Measurements from ENCODE around the gene SERTAD3. TPM values are rescaled to one million over a fixed set of nuclear protein-coding genes. Genes with fewer than 3 reads are reported as not detected.

The SERTAD3 gene
- total and polyA plus RNA-seq, 2 donors (not counting 3 experiments of a cell fraction or from before 2014, with no cell fraction given): 13.3 to 29.9 TPM

- Histone ChIP-seq H3K36me3 (ENCODE audit: control insufficient read depth in 2 of 2, extremely low read depth in 1 of 2, insufficient read depth in 2 of 2, low read length in 2 of 2) (peaks cover 9 to 12% of the 10 kb centered on the region in 2 experiments), H3K27me3 (ENCODE audit: control insufficient read depth in 2 of 2, insufficient read depth in 2 of 2, low read length in 2 of 2) (no peaks in the 10 kb centered on the region), H3K79me2 (ENCODE audit: control insufficient read depth, insufficient read depth, low read length) (peaks cover 29% of the 10 kb centered on the region), H3K27ac (ENCODE audit: insufficient read depth, low read depth, low read length) (peak overlapping the region; percentile 90), H3K9me3 (replicated peaks; ENCODE audit: control insufficient read depth, insufficient read depth, low read length) (no peaks in the 10 kb centered on the region), H3K9ac (replicated peaks; ENCODE audit: extremely low read depth, insufficient read depth, low read length) (peak overlapping the region; percentile 95), H3K4me2 (ENCODE audit: insufficient read depth, low read length) (peak overlapping the region; percentile 72), H2AFZ (ENCODE audit: low read depth, low read length) (peak overlapping the region; percentile 32), H4K20me1 (replicated peaks; ENCODE audit: control insufficient read depth, extremely low read depth, insufficient read depth, low read length) (no peaks in the 10 kb centered on the region), H3K4me3 (replicated peaks in 1 of 3; ENCODE audit: insufficient read depth in 1 of 3, low read depth in 1 of 3, low read length in 3 of 3) (peak overlapping the region; percentile 52 to 98 (median 95)), H3K4me1 (ENCODE audit: control insufficient read depth, extremely low read depth, insufficient read depth, low read length) (peaks cover 9% of the 10 kb centered on the region), H3K9me1 (replicated peaks; ENCODE audit: control insufficient read depth, extremely low read depth, insufficient read depth, low read length) (no peaks in the 10 kb centered on the region)
- TSS peak; percentile 96 for BruUV-seq (replicated peaks)
- CTCF ChIA-PET: interaction anchor here (0.7 to 4.1 kb wide), 14 partner anchors 9 to 191 kb away, joined by 3 to 37 read pairs (median 5); partner anchors contain the start of genes BLVRB, PRX and SERTAD1
- TF ChIP-seq, protein P1, sequence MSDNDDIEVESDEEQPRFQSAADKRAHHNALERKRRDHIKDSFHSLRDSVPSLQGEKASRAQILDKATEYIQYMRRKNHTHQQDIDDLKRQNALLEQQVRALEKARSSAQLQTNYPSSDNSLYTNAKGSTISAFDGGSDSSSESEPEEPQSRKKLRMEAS (IDR thresholded peaks at IDR 0.05; ENCODE audit: insufficient read depth, insufficient read length): peak; percentile 47
- TF ChIP-seq EZH2 (IDR thresholded peaks at IDR 0.05; ENCODE audit: borderline replicate concordance, low read depth, low read length, severe bottlenecking) (no peak), MYC (IDR thresholded peaks at IDR 0.05; ENCODE audit: low read depth, low read length) (peak; percentile 11), POLR2A (IDR thresholded peaks at IDR 0.05; ENCODE audit: low read depth, low read length) (peak; percentile 43), POLR2AphosphoS5 (IDR thresholded peaks at IDR 0.05; ENCODE audit: insufficient read depth, low read depth, low read length) (peak; percentile 61)
- TF ChIP-seq, protein P2, sequence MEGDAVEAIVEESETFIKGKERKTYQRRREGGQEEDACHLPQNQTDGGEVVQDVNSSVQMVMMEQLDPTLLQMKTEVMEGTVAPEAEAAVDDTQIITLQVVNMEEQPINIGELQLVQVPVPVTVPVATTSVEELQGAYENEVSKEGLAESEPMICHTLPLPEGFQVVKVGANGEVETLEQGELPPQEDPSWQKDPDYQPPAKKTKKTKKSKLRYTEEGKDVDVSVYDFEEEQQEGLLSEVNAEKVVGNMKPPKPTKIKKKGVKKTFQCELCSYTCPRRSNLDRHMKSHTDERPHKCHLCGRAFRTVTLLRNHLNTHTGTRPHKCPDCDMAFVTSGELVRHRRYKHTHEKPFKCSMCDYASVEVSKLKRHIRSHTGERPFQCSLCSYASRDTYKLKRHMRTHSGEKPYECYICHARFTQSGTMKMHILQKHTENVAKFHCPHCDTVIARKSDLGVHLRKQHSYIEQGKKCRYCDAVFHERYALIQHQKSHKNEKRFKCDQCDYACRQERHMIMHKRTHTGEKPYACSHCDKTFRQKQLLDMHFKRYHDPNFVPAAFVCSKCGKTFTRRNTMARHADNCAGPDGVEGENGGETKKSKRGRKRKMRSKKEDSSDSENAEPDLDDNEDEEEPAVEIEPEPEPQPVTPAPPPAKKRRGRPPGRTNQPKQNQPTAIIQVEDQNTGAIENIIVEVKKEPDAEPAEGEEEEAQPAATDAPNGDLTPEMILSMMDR (IDR thresholded peaks at IDR 0.05; ENCODE audit: extremely low read depth in 1 of 2, insufficient read depth in 1 of 2, low read depth in 1 of 2, low read length in 2 of 2): no peak
- peak; percentile 100 for DNase-seq (ENCODE audit: low read depth, low spot score)
- peak; percentile 99 for FAIRE-seq
- POLR2A ChIA-PET: interaction anchor here (1.6 to 2.6 kb wide), 5 partner anchors 10 to 22 kb away, joined by 4 to 15 read pairs (median 13); partner anchors contain the start of genes BLVRB and SERTAD1
- dilution Hi-C loops (cut with MboI; ENCODE audit: extremely low pct_ligation_motif_present, low sequenced_read_pairs) (no loop called here), intact Hi-C loops (cut with micrococcal nuclease) (loop anchor here (1.0 to 10.0 kb wide), 6 partner anchors 10 to 361 kb away; partner anchors contain the start of genes AKT2, C19orf47, PLD3 and SERTAD1)
Observed at GRCh38 chr19:40443131-40443999, 770 bp downstream of the SERTAD3 start.

Measured in endothelial cell of umbilical vein (primary cell).